Osteoblast (primary cell): ENCODE results near the gene ANKS1B. TPM values are rescaled to one million over a fixed set of nuclear protein-coding genes. Genes with fewer than 3 reads are reported as not detected.

Experiments used
- DNase-seq: peaks from one replicate; pipeline ENCODE4 v3.0.0; 2011; ENCODE audit warnings: low spot score, mixed read lengths; ENCODE audit not compliant: insufficient read length; ENCODE audit errors: missing footprints
- H2AFZ ChIP-seq: 2 replicates; pipeline ENCODE4 v1.6.0; 2011; ENCODE audit warnings: mild to moderate bottlenecking, low read length
- H3K27ac ChIP-seq: 2 replicates; pipeline ENCODE4 v1.5.1; 2011; ENCODE audit warnings: mild to moderate bottlenecking, low read depth, low read length, moderate library complexity
- H3K27me3 ChIP-seq: 2 replicates; pipeline ENCODE4 v1.6.0; 2012; ENCODE audit warnings: mild to moderate bottlenecking, control low read depth, inconsistent platforms, low read length, moderate library complexity; ENCODE audit not compliant: insufficient read depth
- H3K36me3 ChIP-seq: 2 replicates; pipeline ENCODE4 v1.5.1; 2011; ENCODE audit warnings: mild to moderate bottlenecking, low read length, control low read depth, moderate library complexity; ENCODE audit not compliant: insufficient read depth
- H3K4me1 ChIP-seq: 2 replicates; pipeline ENCODE4 v1.5.1; 2011; ENCODE audit warnings: mild to moderate bottlenecking, low read length, control low read depth, moderate library complexity; ENCODE audit not compliant: insufficient read depth
- H3K4me2 ChIP-seq: 2 replicates; pipeline ENCODE4 v1.6.0; 2011; ENCODE audit warnings: mild to moderate bottlenecking, low read length; ENCODE audit not compliant: insufficient read depth
- H3K4me3 ChIP-seq: fragments of 200-600 bp; sonication (generic); 3 replicates; pipeline ENCODE4 v1.5.1; 2012; ENCODE audit warnings: mild to moderate bottlenecking, low read length, inconsistent platforms; ENCODE audit not compliant: insufficient read depth
- H3K79me2 ChIP-seq: 2 replicates; pipeline ENCODE4 v1.6.0; 2012; ENCODE audit warnings: mild to moderate bottlenecking, low read length, control low read depth, inconsistent platforms; ENCODE audit not compliant: insufficient read depth
- H3K9me3 ChIP-seq: 2 replicates; pipeline ENCODE4 v1.5.1; 2011; ENCODE audit warnings: low read depth, low read length, control low read depth
- H4K20me1 ChIP-seq: 2 replicates; pipeline ENCODE4 v1.6.0; 2012; ENCODE audit warnings: mild to moderate bottlenecking, low read length, control low read depth; ENCODE audit not compliant: insufficient read depth
- CTCF ChIP-seq: IDR thresholded peaks from 2 replicates; pipeline ENCODE4 v1.5.1; 2011; ENCODE audit warnings: mild to moderate bottlenecking, low read depth, low read length, moderate library complexity; ENCODE audit errors: extremely low read depth
- total RNA-seq: library from RNA; depleted of rRNA; stranded (reverse); fragments of >200 nt; gene quantifications from 2 replicates; pipeline ENCODE4 v1.2.3, GENCODE V29; 2012

The ANKS1B gene
- total RNA-seq, 1 donor = 2.2 TPM

DNA sequence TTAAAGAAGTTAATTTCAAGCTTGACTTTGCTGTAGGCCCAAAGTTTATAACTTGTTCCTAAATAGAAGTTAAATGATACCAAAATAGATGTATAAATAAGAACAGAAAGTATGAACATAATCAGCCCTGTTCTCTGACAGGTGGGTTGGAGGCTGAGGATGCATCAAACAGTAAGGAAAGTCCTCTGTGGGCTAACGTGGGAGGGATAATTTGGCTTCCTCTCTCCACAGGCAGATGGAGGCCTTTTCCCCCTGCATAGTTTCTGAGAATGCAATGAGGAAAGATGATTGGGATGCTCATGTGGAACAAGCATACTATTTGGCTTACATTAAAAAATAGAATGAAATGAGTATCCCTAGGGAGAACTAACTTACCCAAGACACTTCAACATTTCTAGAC is 280.7 kb downstream of the ANKS1B start:
- Histone ChIP-seq H3K27me3 (no peaks in the 10 kb centered on the region), H3K79me2 (no peaks in the 10 kb centered on the region), H3K4me1 (no peaks in the 10 kb centered on the region), H3K27ac (no peak overlapping the region), H4K20me1 (no peaks in the 10 kb centered on the region), H3K9me3 (no peaks in the 10 kb centered on the region), H3K4me2 (no peak overlapping the region), H3K4me3 (no peak overlapping the region), H2AFZ (no peak overlapping the region), H3K36me3 (no peaks in the 10 kb centered on the region)
- no peak for DNase-seq
- TF ChIP-seq CTCF = no peak

GRCh38 chr12:99700032-99700431 is 284.7 kb downstream of the ANKS1B start:
- H2AFZ ChIP-seq = no peak overlapping the region
- H3K36me3 ChIP-seq = no peaks in the 10 kb centered on the region
- no peak overlapping the region for H3K4me3 ChIP-seq
- H3K9me3 ChIP-seq = no peaks in the 10 kb centered on the region
- H4K20me1 ChIP-seq = no peaks in the 10 kb centered on the region
- H3K27ac ChIP-seq = no peak overlapping the region
- H3K4me1 ChIP-seq = no peaks in the 10 kb centered on the region
- no peak overlapping the region for H3K4me2 ChIP-seq
- TF ChIP-seq CTCF = no peak
- no peaks in the 10 kb centered on the region for H3K79me2 ChIP-seq
- H3K27me3 ChIP-seq = no peaks in the 10 kb centered on the region
- no peak for DNase-seq

DNA sequence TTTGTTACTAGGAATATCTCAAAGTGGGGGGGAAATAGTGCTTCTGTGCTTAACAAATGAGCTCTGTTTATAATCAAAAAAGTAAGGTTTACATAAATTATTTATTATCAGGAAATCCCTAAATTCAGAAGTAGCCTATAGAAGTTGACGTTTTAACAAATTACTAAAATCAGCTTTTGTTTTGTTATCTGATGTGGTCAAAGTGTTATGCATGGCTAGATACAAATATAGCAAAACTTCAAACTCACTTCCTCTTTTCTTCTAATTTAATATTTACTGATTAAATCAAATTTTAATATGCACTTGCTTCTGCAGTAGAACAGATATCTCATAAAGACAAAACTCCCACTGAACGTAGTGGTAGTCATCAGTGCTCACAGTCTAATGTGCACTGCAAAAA is 289.7 kb downstream of the ANKS1B start:
- Histone ChIP-seq H3K4me3 (no peak overlapping the region), H3K9me3 (no peaks in the 10 kb centered on the region), H4K20me1 (no peaks in the 10 kb centered on the region), H3K27ac (no peak overlapping the region), H3K27me3 (no peaks in the 10 kb centered on the region), H3K4me2 (no peak overlapping the region), H2AFZ (no peak overlapping the region), H3K79me2 (no peaks in the 10 kb centered on the region), H3K4me1 (no peaks in the 10 kb centered on the region), H3K36me3 (no peaks in the 10 kb centered on the region)
- no peak for TF ChIP-seq CTCF
- DNase-seq = no peak

DNA sequence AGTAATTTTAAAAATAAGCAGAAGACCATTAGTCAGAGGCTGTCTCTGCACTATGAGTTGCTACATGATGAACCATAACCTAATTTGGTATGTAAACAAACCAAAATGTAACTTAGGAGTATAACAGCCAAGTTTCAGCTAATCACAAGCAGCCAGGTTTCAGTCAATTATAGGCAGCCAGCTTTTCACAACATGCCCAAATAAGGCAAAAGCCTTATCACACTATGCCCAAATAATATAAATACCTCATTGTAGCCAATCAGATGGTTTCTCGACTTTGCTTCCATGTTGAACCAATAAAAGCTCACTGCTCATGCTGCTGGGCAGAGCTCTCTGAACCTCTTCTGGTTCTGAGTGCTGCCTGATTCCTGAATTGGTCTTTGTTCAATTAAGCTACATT is 298.6 kb downstream of the ANKS1B start:
- no peak overlapping the region for H3K4me2 ChIP-seq
- H3K36me3 ChIP-seq = no peaks in the 10 kb centered on the region
- H3K27ac ChIP-seq = no peak overlapping the region
- no peaks in the 10 kb centered on the region for H3K79me2 ChIP-seq
- H3K4me3 ChIP-seq = no peak overlapping the region
- no peaks in the 10 kb centered on the region for H4K20me1 ChIP-seq
- no peaks in the 10 kb centered on the region for H3K27me3 ChIP-seq
- H3K9me3 ChIP-seq = peaks cover 2% of the 10 kb centered on the region
- TF ChIP-seq CTCF = no peak
- DNase-seq = no peak
- H3K4me1 ChIP-seq = no peaks in the 10 kb centered on the region
- H2AFZ ChIP-seq = no peak overlapping the region
